Neural cell (in vitro differentiated cells): ENCODE data around the gene RTN4R.

Source experiments
- CTCF ChIP-seq: fragments of 450-650 bp; IDR thresholded peaks from 2 replicates; pipeline ENCODE4 v1.5.1; 2014; ENCODE audit warnings: antibody characterized with exemption, mild to moderate bottlenecking, moderate library complexity; ENCODE audit not compliant: poor library complexity, severe bottlenecking
- EP300 ChIP-seq: fragments of 450-650 bp; conservative IDR thresholded peaks from 2 replicates; pipeline ENCODE4 v1.6.1; 2014; ENCODE audit warnings: antibody characterized with exemption, mild to moderate bottlenecking, moderate library complexity; ENCODE audit not compliant: poor library complexity, severe bottlenecking
- EZH2 ChIP-seq: fragments of 200-600, 300-800 bp; shearing (Covaris generic), sonication (generic); IDR thresholded peaks from 2 replicates; pipeline ENCODE4 v1.6.1; 2014; ENCODE audit warnings: antibody characterized with exemption, low read length, borderline replicate concordance, mild to moderate bottlenecking; ENCODE audit not compliant: insufficient read depth, poor library complexity, severe bottlenecking
- MXI1 ChIP-seq: fragments of 450-650 bp; conservative IDR thresholded peaks from 2 replicates; pipeline ENCODE4 v1.6.1; 2014; ENCODE audit warnings: antibody characterized with exemption, mild to moderate bottlenecking; ENCODE audit not compliant: poor library complexity, severe bottlenecking
- POLR2AphosphoS5 ChIP-seq: IDR thresholded peaks from 2 replicates; pipeline ENCODE4 v1.6.1; 2012
- RAD21 ChIP-seq: fragments of 450-650 bp; conservative IDR thresholded peaks from 2 replicates; pipeline ENCODE4 v1.6.1; 2014; ENCODE audit warnings: antibody characterized with exemption, mild to moderate bottlenecking, moderate library complexity
- REST ChIP-seq: IDR thresholded peaks from 2 replicates; pipeline ENCODE4 v1.6.1; 2012; ENCODE audit warnings: borderline replicate concordance
- SMC3 ChIP-seq: fragments of 450-650 bp; conservative IDR thresholded peaks from 2 replicates; pipeline ENCODE4 v1.6.1; 2014; ENCODE audit warnings: antibody characterized with exemption, mild to moderate bottlenecking, moderate library complexity; ENCODE audit not compliant: poor library complexity
- TAF1 ChIP-seq: IDR thresholded peaks from 2 replicates; pipeline ENCODE4 v1.6.1; 2012; ENCODE audit warnings: low read depth

GRCh38 chr22:20239676-20240446 is 28.3 kb downstream of the RTN4R start:
- no peak for TF ChIP-seq EZH2
- TF ChIP-seq SMC3 = no peak
- no peak for TF ChIP-seq EP300
- no peak for TF ChIP-seq RAD21
- no peak for TF ChIP-seq POLR2AphosphoS5
- no peak for TF ChIP-seq CTCF
- no peak for TF ChIP-seq REST
- TF ChIP-seq TAF1 = no peak
- TF ChIP-seq MXI1 = no peak
